ENCODE data around the gene C1orf56.

C1orf56 gene

DNA sequence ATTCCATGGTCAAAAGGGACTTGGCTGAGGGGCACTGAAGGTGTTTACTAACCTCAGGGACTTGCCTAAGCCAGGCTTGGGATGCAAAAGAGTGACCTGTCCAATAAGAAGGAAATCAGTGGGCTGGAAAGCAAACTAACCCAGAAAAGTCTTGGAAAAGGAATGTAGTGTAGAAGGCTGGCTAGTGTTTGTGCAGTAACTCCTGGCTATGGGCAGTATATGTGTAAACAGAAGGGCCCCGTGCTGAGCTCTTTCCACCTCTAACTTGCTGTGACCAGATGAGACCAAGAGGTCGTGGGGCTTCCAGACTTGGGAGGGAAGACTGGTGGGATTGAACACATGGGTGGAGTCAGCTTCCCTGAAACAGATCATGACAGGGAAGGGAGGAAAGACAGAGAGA lies 44.9 kb upstream of the C1orf56 start:
- H3K4me3 ChIP-seq (replicated peaks; ENCODE audit: low read depth, low read length) = no peak overlapping the region
- TF ChIP-seq, protein P1, sequence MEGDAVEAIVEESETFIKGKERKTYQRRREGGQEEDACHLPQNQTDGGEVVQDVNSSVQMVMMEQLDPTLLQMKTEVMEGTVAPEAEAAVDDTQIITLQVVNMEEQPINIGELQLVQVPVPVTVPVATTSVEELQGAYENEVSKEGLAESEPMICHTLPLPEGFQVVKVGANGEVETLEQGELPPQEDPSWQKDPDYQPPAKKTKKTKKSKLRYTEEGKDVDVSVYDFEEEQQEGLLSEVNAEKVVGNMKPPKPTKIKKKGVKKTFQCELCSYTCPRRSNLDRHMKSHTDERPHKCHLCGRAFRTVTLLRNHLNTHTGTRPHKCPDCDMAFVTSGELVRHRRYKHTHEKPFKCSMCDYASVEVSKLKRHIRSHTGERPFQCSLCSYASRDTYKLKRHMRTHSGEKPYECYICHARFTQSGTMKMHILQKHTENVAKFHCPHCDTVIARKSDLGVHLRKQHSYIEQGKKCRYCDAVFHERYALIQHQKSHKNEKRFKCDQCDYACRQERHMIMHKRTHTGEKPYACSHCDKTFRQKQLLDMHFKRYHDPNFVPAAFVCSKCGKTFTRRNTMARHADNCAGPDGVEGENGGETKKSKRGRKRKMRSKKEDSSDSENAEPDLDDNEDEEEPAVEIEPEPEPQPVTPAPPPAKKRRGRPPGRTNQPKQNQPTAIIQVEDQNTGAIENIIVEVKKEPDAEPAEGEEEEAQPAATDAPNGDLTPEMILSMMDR (IDR thresholded peaks at IDR 0.05; ENCODE audit: low read length, missing control alignments) = no peak
- no peak for DNase-seq (ENCODE audit: low read depth)

DNA sequence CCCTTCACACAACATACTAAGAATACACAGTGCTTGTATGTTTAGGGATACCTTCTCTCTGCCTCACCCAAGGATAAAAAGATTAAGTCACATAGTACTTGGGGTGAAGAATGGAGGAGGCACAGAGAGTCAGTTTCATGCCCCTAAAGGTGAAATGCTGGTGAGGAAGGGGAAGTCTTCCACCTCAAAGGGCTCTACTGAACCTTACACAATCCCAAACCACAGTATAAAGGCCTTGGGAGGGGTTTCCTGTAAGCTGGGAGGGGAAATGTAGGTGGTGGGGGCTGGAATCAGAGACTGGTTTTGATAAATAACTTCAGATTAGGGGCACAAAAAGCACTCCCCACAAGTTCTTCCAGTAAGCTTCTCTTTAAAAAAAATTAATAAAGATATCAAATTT lies 44.4 kb upstream of the C1orf56 start:
- H3K4me3 ChIP-seq (replicated peaks; ENCODE audit: low read depth, low read length) = no peak overlapping the region
- TF ChIP-seq, protein P1 (IDR thresholded peaks at IDR 0.05; ENCODE audit: low read length, missing control alignments) = no peak
- DNase-seq (ENCODE audit: low read depth) = no peak

DNA sequence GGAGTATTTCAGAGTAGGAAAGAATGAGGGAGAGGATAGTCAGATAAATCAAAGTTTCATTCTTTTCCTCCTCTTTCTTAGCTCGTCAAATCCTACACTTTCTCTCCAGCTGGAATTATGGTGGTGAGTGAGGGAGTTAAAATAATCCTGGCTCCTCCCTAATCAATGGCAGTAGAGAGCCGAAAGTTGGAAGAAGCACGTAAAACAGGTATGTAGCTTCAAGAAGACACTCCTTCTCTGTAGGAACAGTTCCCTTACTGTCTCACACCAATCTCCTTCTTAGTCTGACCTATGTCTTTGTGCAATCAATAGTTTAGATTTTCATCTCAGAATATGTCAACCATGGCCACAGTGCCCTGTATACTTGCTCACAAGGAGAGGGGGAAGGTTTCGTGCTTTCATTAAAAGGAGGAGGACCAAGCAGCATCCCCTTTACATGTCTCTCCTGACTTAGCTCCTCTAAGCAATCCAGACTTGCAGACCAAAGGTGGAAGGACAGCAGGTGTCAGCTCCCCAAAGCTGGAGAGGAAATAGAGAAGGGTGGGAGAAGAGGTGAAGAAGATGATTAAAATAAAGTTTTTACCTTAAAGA lies 41.7 kb upstream of the C1orf56 start:
- TF ChIP-seq, protein P1 (IDR thresholded peaks at IDR 0.05; ENCODE audit: low read length, missing control alignments) = no peak
- no peak for DNase-seq (ENCODE audit: low read depth)
- peak overlapping the region; percentile 69 for H3K4me3 ChIP-seq (replicated peaks; ENCODE audit: low read depth, low read length)

DNA sequence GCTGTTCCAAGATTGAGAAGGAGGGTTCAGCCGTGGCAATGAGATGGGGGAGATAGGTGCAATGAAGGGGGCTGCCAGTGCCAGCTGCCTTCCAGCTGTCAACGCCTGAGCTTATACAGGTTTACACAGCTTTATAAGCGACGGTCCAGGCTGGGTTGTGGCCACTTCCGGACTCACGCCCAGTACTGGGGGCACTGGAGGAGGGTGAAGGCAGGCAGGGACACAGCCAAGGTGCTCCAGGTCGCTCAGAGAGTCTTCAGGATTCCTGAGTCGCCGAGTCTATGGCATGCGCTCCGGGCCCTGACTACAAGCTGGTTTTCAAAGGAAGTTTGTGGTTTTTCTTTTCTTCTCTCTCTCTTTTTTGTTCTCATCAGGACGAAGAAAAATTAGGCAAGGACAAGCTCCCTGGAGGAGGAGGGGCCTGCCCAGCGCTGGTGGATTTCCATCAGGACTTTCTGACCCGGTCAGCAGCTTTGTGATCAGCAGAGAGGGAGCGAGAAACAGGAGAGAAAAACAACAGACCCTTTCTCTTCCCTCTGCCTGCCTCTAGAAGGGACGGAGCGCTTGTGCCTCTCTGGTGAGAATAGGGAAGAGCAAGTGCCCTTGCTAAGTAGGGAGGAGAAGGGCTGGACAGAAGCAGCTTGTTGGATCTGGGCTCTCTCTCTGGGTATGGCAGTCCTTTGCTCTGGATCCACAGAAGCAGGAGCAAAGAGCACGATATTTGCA lies 41.1 kb upstream of the C1orf56 start, which contains the start of gene MINDY1:
Gene MINDY1 (minus strand): TSS at position 576 of the 726 bp plus-strand sequence. CDS start 4,285 bp downstream, outside the sequence.
- peak; percentile 90 for DNase-seq (ENCODE audit: low read depth)
- TF ChIP-seq, protein P1 (IDR thresholded peaks at IDR 0.05; ENCODE audit: low read length, missing control alignments) = peak; percentile 67
- peak within 1 kb of the TSS; percentile 69 for H3K4me3 ChIP-seq (replicated peaks; ENCODE audit: low read depth, low read length)

DNA sequence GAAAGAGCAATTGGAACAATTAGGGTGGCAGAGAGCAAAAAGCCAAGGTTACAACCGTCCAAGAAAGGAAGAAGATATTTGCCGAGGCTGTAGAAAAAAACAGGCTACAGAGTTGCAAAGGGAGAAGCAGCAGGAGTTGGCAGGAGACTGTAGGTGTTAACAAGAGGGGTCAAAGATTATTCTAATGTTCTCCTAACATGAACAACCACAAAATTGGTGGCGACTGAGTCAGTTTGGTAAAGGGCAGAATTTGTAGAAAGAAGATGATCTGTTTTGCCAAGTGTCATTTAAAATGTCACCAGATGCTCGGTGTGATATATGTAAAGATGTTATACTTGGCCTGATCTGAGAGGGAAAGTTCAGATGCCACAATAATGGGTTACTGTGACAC lies 39.7 kb upstream of the C1orf56 start:
- H3K4me3 ChIP-seq (replicated peaks; ENCODE audit: low read depth, low read length) = peak overlapping the region; percentile 98
- TF ChIP-seq, protein P1 (IDR thresholded peaks at IDR 0.05; ENCODE audit: low read length, missing control alignments) = no peak
- DNase-seq (ENCODE audit: low read depth) = no peak

DNA sequence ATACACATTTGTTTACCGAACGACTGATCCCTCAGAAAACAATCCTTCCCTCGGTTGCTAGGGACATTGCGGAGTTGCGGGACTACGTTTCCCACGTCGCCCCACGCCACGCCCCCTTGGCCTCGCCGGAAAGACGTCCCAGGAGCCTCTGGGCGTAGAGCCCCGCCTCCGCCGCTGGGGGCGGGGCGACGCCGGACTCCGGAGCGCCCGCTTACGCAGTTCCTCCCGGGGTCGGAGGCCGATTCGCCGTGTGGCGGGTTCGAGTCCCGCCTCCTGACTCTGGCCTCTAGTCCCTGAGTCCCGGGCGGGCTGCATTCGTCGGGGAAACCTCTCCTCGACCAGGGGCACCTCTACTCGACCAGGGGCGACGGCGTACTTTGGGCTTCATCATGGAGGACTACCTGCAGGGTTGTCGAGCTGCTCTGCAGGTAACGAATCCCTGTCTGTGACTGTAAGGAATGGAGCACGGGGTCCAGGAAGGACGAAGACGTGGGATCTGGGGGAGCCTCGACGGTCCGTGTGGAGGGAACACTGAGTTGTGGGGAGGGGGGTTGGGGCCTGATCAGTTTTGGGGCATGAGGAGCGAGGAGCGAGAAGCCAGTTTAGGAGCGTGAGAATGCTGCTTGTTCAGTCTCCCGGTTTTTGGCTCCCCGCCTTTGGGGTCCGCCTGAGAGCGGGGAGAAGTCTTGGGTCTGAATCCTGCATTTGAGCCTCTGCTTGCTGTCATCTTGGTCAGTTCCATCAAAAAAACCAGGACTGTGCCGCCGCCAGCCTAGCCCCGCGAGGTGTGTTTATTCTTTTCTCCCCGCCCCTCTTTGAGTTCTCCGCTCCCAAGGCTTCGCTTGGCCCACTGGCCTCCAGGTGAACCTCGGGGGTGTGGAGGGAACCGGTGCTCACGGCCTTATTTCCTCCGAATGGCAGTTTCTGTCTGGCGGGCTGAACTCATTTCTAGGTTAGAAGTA lies 39.0 kb upstream of the C1orf56 start, which contains the start of gene PRUNE1:
Gene PRUNE1 (plus strand): TSS at position 206 of the 962 bp plus-strand sequence. CDS start 184 bp downstream, at position 390.
- TF ChIP-seq, protein P1 (IDR thresholded peaks at IDR 0.05; ENCODE audit: low read length, missing control alignments) = no peak
- peak; percentile 99 for DNase-seq (ENCODE audit: low read depth)
- H3K4me3 ChIP-seq (replicated peaks; ENCODE audit: low read depth, low read length) = peak within 1 kb of the TSS; percentile 98

Measured in fibroblast of pulmonary artery (primary cell).